UCSD-AML1 (cell line): ENCODE measurements around the gene NCAPG2.
"Not testable (repeated sequence)": the region's sequence is repeated elsewhere in the genome, so short reads cannot be mapped to it uniquely, and the experiment has no call there.

Experiments used
- DNase-seq: peaks from one replicate; lab custom pipeline; 2025; ENCODE audit not compliant: unreplicated experiment; lab: John Stamatoyannopoulos, UW

The NCAPG2 gene

DNA sequence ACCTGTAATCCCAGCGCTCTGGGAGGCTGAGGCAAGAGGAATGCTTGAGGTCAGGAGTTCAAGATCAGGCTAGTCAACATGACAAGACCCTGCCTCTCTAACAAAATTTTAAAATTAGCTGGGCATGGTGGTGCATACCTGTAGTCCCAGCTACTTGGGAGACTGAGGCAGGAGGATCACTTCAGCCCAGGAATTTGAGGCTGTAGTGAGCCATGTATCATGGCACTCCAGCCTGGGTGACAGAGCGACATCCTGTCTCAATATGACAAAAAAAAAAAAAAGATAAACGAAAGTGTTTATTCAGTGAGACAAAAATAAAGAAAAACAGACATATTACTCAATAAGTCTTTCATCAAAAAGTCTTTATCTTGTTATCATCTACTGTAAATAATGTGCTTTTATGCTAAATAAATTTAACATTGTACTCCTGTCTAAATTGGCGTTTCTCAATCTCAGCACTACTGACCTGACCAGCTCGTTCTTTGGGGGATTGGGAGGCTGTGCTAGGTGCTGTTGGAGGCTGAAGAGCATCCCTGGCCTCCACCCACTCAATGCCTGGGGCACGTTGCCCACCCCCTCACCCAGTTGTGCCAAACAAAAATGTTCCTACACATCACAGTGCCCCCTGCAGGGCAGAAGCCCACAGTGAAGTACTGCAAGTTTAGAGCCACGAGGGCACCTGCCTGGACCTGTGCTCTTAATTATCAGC is 57.7 kb downstream of the NCAPG2 start:
- DNase-seq = peak; percentile 11

DNA sequence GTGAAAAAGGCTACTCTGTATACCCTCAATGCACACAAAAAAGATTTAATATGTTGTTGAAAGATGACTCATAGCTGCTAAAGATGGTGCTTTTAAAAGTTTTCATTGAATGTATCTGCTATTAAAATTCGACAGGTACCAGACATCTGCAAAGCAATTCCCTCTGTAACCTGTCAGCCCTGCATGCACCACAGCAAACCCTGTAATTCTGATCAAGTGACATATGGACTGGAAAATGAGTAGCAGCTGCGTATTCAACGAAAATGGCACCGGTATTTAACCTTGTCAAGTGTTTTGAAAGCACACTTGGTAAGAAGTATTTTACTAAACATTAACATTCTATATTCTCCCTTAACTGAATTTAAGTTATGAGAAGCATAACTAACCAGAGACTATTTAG is 58.8 kb downstream of the NCAPG2 start:
- no peak for DNase-seq

DNA sequence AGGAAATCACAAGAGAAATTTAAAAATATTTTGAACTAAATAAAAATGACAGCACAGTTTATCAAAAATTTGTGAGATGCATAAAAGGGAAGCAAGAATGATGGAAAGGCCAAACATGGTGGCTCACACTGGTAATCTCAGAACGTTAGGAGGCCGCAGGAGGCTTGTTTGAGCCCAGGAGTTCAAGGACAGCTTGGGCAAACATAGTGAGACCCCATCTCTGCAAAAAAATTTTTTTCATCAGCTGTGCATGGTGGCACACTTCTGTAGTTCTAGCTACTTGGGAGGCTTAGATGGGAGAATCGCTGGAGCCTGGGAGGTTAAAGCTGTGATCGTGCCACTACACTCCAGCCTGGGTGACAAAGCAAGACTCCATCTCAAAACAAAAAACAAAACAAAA is 62.5 kb downstream of the NCAPG2 start:
- no peak for DNase-seq

DNA sequence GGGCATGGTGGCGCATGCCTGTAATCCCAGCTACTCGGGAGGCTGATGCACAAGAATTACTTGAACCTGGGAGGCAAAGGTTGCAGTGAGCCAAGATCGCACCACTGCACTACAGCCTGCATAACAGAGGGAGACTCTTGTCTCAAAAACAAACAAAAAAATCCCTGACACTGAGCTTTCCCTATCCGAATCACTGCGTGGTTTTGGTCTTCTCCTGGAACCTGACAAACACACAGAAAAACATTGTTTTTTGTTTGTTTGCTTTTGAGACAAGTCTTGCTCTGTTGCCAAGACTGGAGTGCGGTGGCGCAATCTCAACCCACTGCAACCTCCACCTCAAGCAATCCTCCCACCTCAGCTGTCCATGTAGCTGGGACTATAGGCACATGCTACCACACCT is 66.6 kb downstream of the NCAPG2 start:
- DNase-seq = no peak

DNA sequence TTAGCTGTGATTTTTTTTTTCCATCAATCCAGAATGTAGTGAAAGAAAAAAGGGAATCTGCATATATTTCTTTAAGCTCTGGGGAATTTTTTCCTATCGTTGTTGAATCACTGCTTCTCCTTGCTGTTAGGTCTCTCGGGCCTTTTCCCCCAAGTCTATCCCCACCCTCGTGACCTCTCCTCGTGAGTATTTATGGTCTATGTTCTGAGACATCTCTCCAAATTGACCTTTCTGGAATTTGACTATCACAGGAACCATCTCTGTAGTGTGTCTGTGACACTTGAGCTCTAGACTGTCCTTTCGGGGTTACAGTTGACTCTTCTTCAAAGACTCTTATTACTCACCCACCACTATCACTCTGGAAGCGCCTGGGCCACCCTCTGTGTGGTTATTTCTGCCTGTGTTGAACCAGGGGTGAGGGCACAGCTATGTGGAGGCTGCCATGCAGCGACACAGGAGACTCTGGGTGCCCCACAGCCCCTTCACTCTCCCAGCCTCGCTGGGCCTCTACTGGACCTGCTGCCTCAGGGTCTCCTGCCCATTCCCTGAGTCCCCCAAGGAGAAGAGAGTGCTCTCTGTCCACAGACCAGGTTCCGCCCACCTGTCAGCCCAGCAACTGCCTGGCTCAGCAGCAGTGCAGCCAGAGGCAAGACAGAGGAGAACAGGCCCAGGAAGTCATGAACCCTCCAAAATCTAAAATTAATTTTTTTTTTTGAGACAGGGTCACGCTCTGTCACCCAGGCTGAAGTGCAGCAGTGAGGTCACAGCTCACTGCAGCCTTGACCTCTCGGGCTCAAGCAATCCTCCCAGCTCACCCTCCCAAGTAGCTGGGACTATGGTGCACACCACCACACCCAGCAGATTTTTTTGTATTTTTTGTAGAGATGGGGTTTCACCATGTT is 71.3 kb downstream of the NCAPG2 start:
- DNase-seq = no peak

DNA sequence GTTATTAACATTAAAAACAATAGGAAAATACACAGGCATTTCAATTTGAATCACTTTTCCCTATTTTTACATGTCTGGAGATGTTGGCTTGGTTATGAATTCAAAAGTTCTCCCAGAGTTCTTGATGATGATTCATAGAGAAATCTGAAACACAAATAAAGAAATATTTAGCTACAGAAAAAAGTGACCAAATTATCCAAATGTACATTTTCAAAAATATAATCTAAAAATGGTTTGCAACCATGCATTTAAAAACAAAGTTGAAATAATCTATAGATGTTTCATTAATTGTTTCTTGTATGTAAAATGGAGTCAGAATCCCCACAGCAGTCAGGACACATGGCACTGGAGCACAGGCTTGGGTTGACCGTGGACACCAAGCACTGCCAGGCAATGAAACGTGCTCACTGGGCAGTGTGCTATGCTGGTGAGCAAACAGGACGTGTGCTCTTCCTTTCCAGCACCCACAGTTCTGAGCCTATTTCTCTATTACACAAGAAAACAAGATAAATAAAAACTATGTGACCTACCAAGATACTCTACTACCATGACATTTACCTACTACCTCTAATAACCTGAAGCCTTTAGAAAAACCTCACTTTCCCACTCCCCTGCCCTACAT is 72.9 kb downstream of the NCAPG2 start:
- DNase-seq = no peak

DNA sequence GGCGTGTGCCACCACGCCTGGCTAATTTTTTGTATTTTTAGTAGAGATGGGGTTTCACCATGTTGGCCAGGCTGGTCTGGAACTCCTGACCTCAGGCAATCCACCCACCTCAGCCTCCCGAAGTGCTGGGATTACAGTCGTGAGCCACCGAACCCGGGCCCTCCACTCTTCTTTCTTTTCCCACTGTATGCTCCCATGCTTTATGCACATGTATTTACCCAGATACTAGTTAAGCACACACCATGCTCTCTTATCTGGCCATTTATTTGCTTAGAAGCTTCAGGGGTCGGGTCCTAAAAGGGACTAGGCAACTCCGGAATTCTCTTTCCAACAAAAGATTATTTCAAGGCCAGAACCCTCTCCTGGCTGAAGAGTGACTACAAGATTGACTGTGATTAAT is 78.3 kb downstream of the NCAPG2 start:
- not testable (repeated sequence) for DNase-seq

DNA sequence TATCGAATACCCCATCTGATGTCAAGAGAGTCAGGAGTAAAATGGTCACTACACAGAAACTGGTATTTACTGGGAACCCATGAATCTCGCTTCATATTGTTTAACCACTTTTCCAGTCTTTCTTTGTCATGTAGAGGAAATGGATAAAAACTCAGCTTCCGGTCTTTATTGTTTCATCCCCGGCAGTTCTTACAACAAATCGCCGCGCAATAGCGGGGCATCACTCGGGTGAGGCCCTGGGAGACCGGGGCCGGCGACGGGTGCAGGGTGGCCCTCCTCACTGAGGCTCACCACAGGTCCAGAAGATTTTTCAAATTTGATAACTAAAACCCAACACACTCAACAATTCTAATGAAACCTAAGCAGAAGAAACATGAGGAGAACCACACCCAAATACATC is 81.4 kb downstream of the NCAPG2 start:
- no peak for DNase-seq

DNA sequence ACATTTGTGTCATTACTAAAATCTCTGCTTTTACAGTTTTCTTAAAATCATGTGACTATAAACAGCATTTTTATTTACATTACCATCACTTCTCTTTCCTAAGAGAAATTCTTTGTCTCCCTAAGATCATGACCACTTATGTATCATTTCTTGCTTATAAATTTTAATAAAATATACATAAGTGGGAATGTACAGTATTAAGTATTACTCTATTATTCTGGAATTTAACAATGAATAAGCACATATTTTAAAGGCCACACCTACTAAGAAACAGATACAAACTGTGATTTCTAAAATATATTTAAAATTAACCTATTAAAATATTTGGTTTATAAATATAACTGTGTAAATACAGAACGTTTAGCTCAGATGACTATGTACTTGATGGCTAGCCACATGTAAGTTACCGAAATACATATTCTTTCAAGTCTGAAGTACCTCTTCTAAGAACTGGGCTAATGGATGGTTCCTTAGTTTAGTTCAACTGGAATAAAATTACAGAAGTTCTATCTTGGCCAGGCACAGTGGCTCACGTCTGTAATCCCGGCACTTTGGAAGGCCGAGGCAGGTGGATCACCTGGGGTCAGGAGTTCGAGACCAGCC is 83.7 kb downstream of the NCAPG2 start:
- DNase-seq = no peak

DNA sequence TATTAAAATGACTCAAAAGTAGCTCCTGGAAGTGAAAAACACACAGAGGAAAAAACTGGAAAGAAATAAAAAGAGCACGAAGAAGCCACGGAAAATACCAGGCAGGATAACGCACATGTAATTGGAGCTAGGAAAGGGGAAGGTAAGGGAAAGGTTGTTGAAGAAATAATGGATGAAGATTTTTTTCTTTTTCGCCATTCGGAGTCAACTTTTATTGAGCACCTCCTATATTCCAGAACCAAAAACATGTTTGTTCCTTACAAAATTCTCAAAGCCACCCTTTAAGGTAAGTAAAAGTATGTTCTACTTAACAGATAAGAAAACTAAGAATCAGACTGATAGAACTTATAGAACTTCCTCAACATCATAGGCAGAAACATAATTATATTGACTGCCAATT is 84.2 kb downstream of the NCAPG2 start:
- DNase-seq = no peak

DNA sequence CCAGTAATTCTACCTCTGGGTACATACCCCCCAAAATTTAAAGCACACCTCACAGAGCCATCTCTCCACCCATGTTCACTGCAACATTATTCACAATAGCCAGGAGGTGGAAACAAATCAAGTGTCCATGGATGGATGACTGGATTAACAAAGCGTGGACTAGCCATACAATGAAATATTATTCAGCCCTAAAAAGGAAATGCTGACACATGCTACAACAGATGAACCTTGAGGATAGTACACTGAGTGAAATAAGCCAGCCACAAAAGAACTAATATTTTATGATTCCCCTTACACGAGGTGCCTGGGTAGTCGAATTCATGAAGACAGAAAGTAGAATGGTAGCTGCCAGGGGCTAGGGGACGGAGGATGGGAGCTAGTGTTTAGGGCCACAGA is 85.9 kb downstream of the NCAPG2 start:
- DNase-seq = no peak

DNA sequence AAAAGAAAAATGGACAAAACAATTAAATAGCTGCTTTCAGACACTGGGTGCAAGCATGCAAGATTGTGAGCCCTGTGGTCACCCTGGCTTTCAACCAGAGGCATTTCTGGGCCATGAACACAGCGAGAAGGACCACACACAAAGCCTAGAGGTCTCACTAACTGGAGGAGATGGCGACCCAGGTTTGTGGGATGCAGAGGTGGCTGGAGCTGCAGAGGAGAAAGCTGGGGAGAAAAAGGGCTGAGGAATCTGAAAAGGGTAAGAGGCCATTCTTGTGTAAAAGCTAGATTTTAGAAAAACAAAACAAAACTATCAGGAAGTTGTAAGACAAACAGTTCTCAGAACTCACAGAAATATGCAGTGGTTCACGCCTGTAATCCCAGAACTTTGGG is 86.9 kb downstream of the NCAPG2 start:
- DNase-seq = no peak

DNA sequence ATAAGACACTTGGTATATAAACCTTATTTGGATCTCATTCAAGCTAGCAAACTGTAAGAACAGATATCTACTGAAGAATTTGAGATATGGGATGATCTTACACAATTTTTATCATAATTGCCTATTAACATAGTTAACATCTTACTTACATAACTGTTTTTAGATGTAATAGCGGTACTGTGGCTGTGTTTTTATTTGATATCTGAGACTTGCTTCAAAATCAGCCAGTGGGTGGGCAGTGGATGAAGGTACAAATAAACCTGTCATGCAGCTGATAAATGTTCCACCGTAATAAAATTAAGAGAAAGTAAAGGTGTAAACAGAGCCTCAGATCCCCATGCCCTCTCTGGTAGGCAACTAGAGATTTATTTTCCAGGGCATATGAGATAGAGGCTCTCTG is 88.6 kb downstream of the NCAPG2 start:
- no peak for DNase-seq

DNA sequence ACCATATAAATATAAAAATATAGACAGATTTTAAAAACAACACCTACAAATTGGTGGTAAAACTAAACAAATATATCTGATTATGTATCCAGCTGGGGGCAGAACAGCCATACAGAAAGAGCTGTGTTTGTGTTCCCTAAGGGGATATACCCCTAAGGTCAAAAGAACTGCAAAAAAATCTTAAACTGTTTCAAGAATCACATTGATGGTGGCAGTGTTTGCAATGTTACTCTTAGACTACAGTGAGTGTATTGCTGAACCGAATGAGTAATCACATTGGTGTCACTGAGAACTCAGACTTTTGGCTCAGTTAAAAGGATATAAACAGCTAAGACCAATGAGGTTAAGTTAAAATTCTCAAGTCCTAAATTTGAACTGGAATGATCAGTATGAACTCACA is 89.9 kb downstream of the NCAPG2 start:
- DNase-seq = no peak

DNA sequence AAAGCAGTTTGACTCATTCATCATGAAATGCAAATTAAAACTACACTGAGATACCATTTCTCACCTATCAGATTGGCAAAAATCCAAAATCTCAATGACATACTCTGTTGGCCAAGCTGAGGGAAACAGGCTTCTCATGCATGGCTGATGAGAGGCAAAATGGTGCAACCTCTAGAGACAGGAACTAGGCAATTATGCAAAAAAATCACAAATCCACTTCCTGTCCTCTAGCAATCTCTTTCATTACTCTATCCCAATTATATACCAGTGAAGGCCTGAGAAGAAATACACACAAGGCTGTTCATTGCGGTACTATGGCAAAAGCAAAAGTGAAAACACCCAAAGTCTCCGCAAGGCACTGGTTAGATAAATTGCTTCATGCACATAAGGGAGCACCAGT is 91.1 kb downstream of the NCAPG2 start:
- DNase-seq = no peak

DNA sequence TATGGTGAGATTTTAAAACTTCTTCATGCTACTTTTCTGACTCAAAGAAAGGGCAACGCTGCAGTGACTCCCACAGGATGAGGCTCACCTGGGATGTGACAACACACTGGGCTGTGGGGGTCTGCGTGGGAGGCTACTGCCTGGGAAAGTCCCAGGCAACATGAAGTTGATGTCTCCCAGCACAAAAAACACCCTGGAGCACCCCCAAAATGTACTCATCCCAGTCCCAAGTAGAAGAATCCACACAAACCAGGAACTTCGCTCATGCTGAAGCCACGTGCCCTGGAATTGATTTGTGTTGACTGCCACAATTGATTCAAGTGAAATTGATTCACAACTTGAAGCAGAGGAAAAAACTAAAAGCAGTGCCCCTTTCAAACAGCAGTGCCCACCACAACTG is 92.1 kb downstream of the NCAPG2 start:
- no peak for DNase-seq

DNA sequence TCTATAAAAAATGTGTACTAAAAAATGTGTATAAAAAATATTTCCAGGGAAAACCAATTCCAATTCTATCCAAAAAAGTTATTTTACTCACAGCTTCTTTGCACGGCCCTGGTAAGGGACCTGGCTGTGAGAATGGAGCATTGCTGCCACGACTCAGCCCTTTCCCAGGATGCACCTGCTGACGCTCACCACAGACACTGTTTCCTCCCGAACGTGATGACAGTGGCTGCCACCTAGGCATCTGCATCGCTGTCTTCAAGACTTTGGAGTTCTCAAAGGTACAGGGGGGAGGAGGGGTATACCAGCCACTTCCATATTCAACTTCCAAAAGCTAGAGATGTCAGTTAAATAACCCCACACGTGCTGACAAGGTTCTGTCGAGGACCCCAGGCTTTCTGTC is 93.1 kb downstream of the NCAPG2 start:
- no peak for DNase-seq

DNA sequence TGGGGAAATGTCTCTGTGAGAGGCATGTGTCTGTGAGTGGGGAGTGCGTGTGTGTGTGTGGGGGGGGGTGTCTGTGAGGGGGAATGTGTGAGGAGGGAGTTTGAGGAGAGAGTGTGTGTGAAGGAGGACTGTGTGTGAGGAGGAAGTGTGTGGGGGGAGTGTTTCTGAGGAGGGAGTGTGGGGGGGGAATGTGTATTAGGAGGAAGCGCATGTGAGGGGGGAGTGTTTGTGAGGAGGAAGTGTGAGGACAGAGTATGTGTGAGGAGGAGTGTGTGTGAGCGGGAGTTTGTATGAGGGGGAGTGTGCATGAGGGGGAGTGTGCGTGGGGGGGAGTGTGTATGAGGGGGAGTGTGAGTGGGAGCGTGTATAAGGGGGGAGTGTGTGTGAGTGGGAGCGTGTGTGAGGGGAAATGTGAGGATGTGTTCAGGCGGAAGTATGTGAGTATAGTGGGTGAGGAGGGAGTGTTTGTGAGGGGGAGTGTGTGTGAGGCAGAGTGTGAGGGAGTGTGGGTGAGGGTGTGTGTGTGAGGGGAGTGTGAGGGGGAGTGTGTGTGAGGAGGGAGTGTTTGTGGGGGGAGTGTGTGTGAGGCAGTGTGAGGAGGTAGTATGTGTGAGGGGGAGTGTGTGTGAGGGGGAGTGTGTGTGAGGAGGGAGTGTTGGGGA is 95.2 kb downstream of the NCAPG2 start:
- no peak for DNase-seq

DNA sequence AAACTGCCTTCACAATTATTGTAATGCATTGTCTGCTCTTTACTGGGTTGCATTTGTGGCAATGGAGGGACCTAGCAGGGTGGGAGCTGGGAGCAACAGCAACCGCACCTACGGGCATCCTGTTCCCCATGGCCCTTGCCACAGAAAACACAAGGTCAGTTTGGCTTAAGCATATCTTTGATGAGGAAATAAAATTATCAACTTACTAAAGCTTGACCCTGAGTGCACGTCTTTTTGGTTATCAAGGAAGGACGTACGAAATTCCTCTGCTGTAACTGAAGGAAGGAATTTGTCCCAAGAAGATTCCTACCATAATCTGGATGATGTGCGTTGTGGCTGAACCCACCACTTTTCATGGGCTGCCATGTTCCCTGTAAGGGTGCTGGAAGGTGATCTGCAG is 97.0 kb downstream of the NCAPG2 start:
- DNase-seq = no peak

DNA sequence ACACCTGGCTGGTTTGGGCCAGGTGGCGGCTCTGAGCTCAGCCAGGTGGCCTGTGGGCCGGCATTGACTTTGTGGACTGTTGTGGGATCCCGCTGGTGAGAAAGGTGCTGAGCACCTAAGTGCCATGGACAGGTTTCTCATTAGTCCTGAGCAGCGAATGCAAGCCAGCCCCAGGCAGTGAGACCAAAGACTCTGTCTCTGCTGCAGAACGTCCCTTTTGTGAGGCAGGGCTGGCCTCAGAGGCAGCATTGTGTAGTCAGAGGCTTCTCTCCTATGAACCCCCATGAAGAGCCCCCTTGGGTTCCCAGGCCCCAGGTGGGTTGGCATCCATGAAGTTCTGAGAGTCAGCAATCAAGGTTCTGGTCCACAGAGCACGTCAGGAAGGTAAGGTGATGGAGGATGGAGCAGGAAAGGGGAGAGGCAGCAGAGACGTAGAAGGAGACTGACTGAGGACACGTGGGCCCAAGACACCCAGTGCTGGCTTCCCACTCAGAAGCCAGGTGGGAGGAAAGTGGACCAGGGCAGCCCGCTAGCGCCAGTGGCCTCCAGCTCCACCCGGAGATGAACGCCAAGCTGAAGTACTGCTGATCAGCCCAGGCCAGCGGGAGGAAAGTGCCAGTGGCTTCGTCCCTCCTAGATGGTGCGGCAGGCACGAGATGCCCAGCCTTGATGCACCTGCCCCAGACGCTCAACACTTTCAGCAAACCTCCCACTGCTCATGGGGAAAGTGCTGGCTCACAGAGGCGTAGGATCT is 97.8 kb downstream of the NCAPG2 start:
- DNase-seq = no peak
